Liver (tissue), 9 donors: ENCODE data around the gene AOAH. TPM values are rescaled to one million over a fixed set of nuclear protein-coding genes. Genes with fewer than 3 reads are reported as not detected.

Experiments
- DNase-seq: peaks from one replicate; pipeline ENCODE4 v3.0.0-alpha.2; 2017; ENCODE audit warnings: low spot score
- H3K27ac ChIP-seq, 2 donors: one replicate each; pipeline ENCODE4 v1.7.0; 2013; ENCODE audit warnings: inconsistent platforms in 2 of 2, low read length in 2 of 2, control low read depth in 1 of 2, low read depth in 1 of 2, mild to moderate bottlenecking in 1 of 2
- H3K27me3 ChIP-seq, 4 donors: one replicate each; pipeline versions ENCODE4 v1.6.1 to v1.7.0; 2013; ENCODE audit warnings: low read length in 3 of 4, inconsistent platforms in 1 of 4, mild to moderate bottlenecking in 1 of 4, moderate library complexity in 1 of 4; ENCODE audit not compliant: control insufficient read depth in 4 of 4, insufficient read depth in 4 of 4
- H3K36me3 ChIP-seq, 4 donors: one replicate each; pipeline versions ENCODE4 v1.6.1 to v1.7.0; 2013; ENCODE audit warnings: low read length in 3 of 4, mild to moderate bottlenecking in 3 of 4, low read depth in 1 of 4, moderate library complexity in 1 of 4; ENCODE audit not compliant: control insufficient read depth in 4 of 4, insufficient read depth in 3 of 4
- H3K4me1 ChIP-seq, 4 donors: one replicate each; pipeline versions ENCODE4 v1.6.1 to v1.7.0; 2013; ENCODE audit warnings: low read length in 3 of 4, mild to moderate bottlenecking in 3 of 4, moderate library complexity in 1 of 4; ENCODE audit not compliant: control insufficient read depth in 4 of 4, insufficient read depth in 4 of 4
- H3K4me3 ChIP-seq, 3 donors: one replicate each; pipeline versions ENCODE4 v1.6.1 to v1.7.0; 2013; ENCODE audit warnings: low read length in 3 of 3, control low read depth in 1 of 3, low read depth in 1 of 3, mild to moderate bottlenecking in 1 of 3
- H3K9ac ChIP-seq, 2 donors: one replicate each; pipeline ENCODE4 v1.7.0; 2013; ENCODE audit warnings: low read length in 2 of 2, mild to moderate bottlenecking in 2 of 2, moderate library complexity in 2 of 2, control low read depth in 1 of 2, low read depth in 1 of 2
- H3K9me3 ChIP-seq, 4 donors: one replicate each; pipeline versions ENCODE4 v1.6.1 to v1.7.0; 2013; ENCODE audit warnings: low read length in 3 of 4; ENCODE audit not compliant: control insufficient read depth in 4 of 4
- FOXA1 ChIP-seq: IDR thresholded peaks from 2 replicates; pipeline ENCODE4 v1.6.1; 2016; ENCODE audit warnings: antibody characterized with exemption
- FOXA2 ChIP-seq: IDR thresholded peaks from 2 replicates; pipeline ENCODE4 v1.6.1; 2016; ENCODE audit warnings: antibody characterized with exemption
- GABPA ChIP-seq, 2 donors: IDR thresholded peaks in 1 of 2; conservative IDR thresholded peaks in 1 of 2; 2 replicates each; pipeline ENCODE4 v1.6.1; 2016; ENCODE audit warnings: antibody characterized with exemption in 2 of 2, mild to moderate bottlenecking in 1 of 2, moderate library complexity in 1 of 2
- HNF4A ChIP-seq, 2 donors: conservative IDR thresholded peaks; 2 replicates each; pipeline ENCODE4 v1.6.1; 2016; ENCODE audit warnings: antibody characterized with exemption in 2 of 2, mild to moderate bottlenecking in 2 of 2
- HNF4G ChIP-seq: IDR thresholded peaks from 2 replicates; pipeline ENCODE4 v1.6.1; 2016; ENCODE audit warnings: antibody characterized with exemption
- JUND ChIP-seq, 2 donors: IDR thresholded peaks; 2 replicates each; pipeline ENCODE4 v1.6.1; 2016; ENCODE audit warnings: antibody characterized with exemption in 2 of 2
- NR2F2 ChIP-seq: IDR thresholded peaks from 2 replicates; pipeline ENCODE4 v1.6.1; 2016; ENCODE audit warnings: antibody characterized with exemption
- RAD21 ChIP-seq, 2 donors: IDR thresholded peaks; 2 replicates each; pipeline ENCODE4 v1.6.1; 2016; ENCODE audit warnings: antibody characterized with exemption in 2 of 2, mild to moderate bottlenecking in 2 of 2
- RXRA ChIP-seq, 2 donors: IDR thresholded peaks; 2 replicates each; pipeline ENCODE4 v1.6.1; 2017 to 2018; ENCODE audit warnings: antibody characterized with exemption in 2 of 2, mild to moderate bottlenecking in 1 of 2
- SP1 ChIP-seq: IDR thresholded peaks from 2 replicates; pipeline ENCODE4 v1.6.1; 2018; ENCODE audit warnings: antibody characterized with exemption, mild to moderate bottlenecking
- TAF1 ChIP-seq: conservative IDR thresholded peaks from 2 replicates; pipeline ENCODE4 v1.6.1; 2016; ENCODE audit warnings: antibody characterized with exemption, mild to moderate bottlenecking
- YY1 ChIP-seq: IDR thresholded peaks from 2 replicates; pipeline ENCODE4 v1.6.1; 2016; ENCODE audit warnings: antibody characterized with exemption, mild to moderate bottlenecking
- WGBS: extraction: QIAGEN DNeasy Blood & Tissue Kit; methylation state at CpG from one replicate; pipeline ENCODE4 v1.1.7; 2013; 5-methylcytosine and 5-hydroxymethylcytosine counted together
- polyA plus RNA-seq, 2 donors: library from polyadenylated mRNA; stranded (reverse) in 1 of 2; unstranded in 1 of 2; fragments of 200-250 nt in 1 of 2; fragments of >200 nt in 1 of 2; fragmentation: Nextera tagmentation in 1 of 2; extraction: Ambion mirVana in 1 of 2; gene quantifications; one replicate each; pipeline versions ENCODE4 v1.2.1 to v1.2.3, GENCODE V29; 2013 to 2015
- total RNA-seq, 2 donors: library from RNA; depleted of rRNA; stranded (reverse); fragments of >200 nt; gene quantifications; one replicate each; pipeline ENCODE4 v1.2.3, GENCODE V29; 2014
- TF ChIP-seq, protein P1 (sequence below): IDR thresholded peaks from 2 replicates; pipeline ENCODE4 v1.6.1; 2016; ENCODE audit warnings: antibody characterized with exemption
- TF ChIP-seq, protein P2 (sequence below): IDR thresholded peaks from 2 replicates; pipeline ENCODE4 v1.6.1; 2016; ENCODE audit warnings: antibody characterized with exemption, mild to moderate bottlenecking
- TF ChIP-seq, protein P3 (sequence below): IDR thresholded peaks from 2 replicates; pipeline ENCODE4 v1.6.1; 2016; ENCODE audit warnings: antibody characterized with exemption
- TF ChIP-seq, protein P4 (sequence below): IDR thresholded peaks from 2 replicates; pipeline ENCODE4 v1.6.1; 2016; ENCODE audit warnings: antibody characterized with exemption
- TF ChIP-seq, protein P5 (sequence below): fragments of 150-350 bp; IDR thresholded peaks from 2 replicates; pipeline ENCODE4 v1.5.1; 2017; ENCODE audit warnings: improper control_type of control experiment, low read depth, low read length; ENCODE audit not compliant: missing input control
- donor health status: healthy.
- donor health status: healthy.
- donor health status: healthy.
- donor health status: healthy.
- donor health status: healthy.

The AOAH gene
- total and polyA plus RNA-seq, 4 donors: 2.4 to 26.7 (median 5.8) TPM

DNA sequence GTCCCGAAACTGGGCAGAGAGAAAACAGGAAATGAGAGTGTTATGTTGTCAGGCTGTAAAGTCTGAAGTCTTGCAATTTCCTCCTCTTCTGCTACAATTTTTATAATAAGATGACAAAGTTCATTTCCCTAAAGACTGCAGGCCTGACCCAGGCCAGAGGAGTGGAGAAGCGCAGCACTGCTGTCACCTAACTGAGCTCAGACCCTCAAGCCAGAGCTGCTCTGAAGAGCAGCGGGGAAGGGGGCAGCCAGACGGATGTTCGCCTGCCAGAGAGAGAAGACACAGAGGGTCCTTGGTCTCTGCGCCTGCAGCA lies 12.6 kb upstream of the AOAH start:
- H3K36me3 ChIP-seq: no peaks in the 10 kb centered on the region
- no peaks in the 10 kb centered on the region for H3K9me3 ChIP-seq
- no peaks in the 10 kb centered on the region for H3K27me3 ChIP-seq
- H3K4me3 ChIP-seq: no peak overlapping the region
- no peak for DNase-seq
- peak overlapping the region in 1 of 2 donors; percentile 11 for H3K27ac ChIP-seq
- whole genome bisulfite sequencing: 74% methylated on average over 6 of the region's 6 CpGs
- TF ChIP-seq GABPA (IDR thresholded peaks at IDR 0.05 in 1 of 2, conservative IDR thresholded peaks at IDR 0.05 in 1 of 2) (no peak), YY1 (no peak), HNF4G (no peak), SP1 (no peak), FOXA2 (no peak), FOXA1 (no peak), RXRA (IDR thresholded peaks at IDR 0.05) (no peak), HNF4A (conservative IDR thresholded peaks at IDR 0.05) (no peak), NR2F2 (no peak), JUND (IDR thresholded peaks at IDR 0.05) (no peak), TAF1 (no peak), RAD21 (IDR thresholded peaks at IDR 0.05) (no peak)
- TF ChIP-seq, protein P1, sequence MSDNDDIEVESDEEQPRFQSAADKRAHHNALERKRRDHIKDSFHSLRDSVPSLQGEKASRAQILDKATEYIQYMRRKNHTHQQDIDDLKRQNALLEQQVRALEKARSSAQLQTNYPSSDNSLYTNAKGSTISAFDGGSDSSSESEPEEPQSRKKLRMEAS: no peak
- TF ChIP-seq, protein P2, sequence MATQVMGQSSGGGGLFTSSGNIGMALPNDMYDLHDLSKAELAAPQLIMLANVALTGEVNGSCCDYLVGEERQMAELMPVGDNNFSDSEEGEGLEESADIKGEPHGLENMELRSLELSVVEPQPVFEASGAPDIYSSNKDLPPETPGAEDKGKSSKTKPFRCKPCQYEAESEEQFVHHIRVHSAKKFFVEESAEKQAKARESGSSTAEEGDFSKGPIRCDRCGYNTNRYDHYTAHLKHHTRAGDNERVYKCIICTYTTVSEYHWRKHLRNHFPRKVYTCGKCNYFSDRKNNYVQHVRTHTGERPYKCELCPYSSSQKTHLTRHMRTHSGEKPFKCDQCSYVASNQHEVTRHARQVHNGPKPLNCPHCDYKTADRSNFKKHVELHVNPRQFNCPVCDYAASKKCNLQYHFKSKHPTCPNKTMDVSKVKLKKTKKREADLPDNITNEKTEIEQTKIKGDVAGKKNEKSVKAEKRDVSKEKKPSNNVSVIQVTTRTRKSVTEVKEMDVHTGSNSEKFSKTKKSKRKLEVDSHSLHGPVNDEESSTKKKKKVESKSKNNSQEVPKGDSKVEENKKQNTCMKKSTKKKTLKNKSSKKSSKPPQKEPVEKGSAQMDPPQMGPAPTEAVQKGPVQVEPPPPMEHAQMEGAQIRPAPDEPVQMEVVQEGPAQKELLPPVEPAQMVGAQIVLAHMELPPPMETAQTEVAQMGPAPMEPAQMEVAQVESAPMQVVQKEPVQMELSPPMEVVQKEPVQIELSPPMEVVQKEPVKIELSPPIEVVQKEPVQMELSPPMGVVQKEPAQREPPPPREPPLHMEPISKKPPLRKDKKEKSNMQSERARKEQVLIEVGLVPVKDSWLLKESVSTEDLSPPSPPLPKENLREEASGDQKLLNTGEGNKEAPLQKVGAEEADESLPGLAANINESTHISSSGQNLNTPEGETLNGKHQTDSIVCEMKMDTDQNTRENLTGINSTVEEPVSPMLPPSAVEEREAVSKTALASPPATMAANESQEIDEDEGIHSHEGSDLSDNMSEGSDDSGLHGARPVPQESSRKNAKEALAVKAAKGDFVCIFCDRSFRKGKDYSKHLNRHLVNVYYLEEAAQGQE: no peak
- TF ChIP-seq, protein P3, sequence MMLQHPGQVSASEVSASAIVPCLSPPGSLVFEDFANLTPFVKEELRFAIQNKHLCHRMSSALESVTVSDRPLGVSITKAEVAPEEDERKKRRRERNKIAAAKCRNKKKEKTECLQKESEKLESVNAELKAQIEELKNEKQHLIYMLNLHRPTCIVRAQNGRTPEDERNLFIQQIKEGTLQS: no peak
- TF ChIP-seq, protein P4, sequence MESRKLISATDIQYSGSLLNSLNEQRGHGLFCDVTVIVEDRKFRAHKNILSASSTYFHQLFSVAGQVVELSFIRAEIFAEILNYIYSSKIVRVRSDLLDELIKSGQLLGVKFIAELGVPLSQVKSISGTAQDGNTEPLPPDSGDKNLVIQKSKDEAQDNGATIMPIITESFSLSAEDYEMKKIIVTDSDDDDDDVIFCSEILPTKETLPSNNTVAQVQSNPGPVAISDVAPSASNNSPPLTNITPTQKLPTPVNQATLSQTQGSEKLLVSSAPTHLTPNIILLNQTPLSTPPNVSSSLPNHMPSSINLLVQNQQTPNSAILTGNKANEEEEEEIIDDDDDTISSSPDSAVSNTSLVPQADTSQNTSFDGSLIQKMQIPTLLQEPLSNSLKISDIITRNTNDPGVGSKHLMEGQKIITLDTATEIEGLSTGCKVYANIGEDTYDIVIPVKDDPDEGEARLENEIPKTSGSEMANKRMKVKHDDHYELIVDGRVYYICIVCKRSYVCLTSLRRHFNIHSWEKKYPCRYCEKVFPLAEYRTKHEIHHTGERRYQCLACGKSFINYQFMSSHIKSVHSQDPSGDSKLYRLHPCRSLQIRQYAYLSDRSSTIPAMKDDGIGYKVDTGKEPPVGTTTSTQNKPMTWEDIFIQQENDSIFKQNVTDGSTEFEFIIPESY: no peak
- TF ChIP-seq, protein P5, sequence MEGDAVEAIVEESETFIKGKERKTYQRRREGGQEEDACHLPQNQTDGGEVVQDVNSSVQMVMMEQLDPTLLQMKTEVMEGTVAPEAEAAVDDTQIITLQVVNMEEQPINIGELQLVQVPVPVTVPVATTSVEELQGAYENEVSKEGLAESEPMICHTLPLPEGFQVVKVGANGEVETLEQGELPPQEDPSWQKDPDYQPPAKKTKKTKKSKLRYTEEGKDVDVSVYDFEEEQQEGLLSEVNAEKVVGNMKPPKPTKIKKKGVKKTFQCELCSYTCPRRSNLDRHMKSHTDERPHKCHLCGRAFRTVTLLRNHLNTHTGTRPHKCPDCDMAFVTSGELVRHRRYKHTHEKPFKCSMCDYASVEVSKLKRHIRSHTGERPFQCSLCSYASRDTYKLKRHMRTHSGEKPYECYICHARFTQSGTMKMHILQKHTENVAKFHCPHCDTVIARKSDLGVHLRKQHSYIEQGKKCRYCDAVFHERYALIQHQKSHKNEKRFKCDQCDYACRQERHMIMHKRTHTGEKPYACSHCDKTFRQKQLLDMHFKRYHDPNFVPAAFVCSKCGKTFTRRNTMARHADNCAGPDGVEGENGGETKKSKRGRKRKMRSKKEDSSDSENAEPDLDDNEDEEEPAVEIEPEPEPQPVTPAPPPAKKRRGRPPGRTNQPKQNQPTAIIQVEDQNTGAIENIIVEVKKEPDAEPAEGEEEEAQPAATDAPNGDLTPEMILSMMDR: no peak
- H3K4me1 ChIP-seq: peaks cover 0 to 2% (median 0%) of the 10 kb centered on the region in 4 donors
- no peak overlapping the region for H3K9ac ChIP-seq
